ENCODE results near the gene CROCC2. TPM values are rescaled to one million over a fixed set of nuclear protein-coding genes. Genes with fewer than 3 reads are reported as not detected.

The CROCC2 gene
- total RNA-seq = 1 to 10 TPM in 1 of 5 donors, not detected in 4; 4.9 TPM
- under 1 TPM in 1 of 3 donors, not detected in 2; 0.03 TPM for polyA plus RNA-seq
- long read RNA-seq, donor 1 = 0 reads
- long read RNA-seq, donor 2 = 0 reads
- long read RNA-seq, donor 3 = 0 reads
- long read RNA-seq, donor 4 = 0 reads
- long read RNA-seq, donor 5 = 0 reads
- long read RNA-seq, donor 6 = 0 reads
- long read RNA-seq, donor 7 = 0 reads
- long read RNA-seq, donor 8 = 0 reads
- long read RNA-seq, donor 9 = 0 reads
- long read RNA-seq, donor 10 = 0 reads

DNA sequence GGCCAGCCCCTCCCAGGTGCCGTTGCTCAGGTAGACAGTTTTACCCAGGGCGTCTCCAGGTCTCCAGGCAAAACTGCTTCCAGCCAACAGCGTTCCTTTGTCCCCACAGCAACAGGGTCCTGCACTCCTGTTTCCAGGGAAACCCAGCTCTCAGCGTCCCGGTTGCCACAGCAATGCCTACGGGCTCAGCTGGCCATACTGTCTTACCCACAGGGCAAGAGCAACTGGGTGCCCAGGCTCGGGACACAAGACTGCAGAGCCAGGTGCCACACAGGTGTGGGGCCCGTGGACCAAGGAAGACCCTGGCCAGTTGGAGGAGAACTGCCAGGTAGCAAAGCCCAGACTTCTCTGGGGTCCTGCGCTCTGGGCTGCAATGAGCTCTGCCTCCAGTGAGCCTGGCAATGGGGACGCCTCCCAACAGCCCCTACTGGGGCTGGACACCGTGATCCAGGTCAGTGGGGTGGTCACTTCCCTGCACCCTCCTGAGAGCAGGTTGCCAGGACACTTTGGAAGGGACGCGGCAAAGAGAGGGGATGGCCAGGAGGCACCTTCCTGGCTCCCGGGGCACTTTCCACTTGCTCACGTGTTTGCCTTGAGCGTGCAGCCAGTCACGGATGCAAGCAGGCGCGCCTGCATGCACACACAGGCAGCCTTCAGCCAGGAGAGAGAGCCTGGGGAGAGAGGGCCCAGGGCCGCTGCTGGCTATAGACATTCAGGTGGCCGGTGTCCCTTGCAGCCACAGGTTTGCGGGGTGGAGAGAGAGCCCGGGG lies at the start of gene CROCC2:
TSS of gene CROCC2 (plus strand) at position 196 of the 770 bp plus-strand sequence. CDS start at position 374, 178 bp downstream.
- Histone ChIP-seq H3K4me1 (peaks cover 0 to 14% (median 3%) of the 10 kb centered on the region in 4 donors), H3K27ac (no peak within 1 kb of the TSS), H3K27me3 (peaks cover 0 to 35% (median 0%) of the 10 kb centered on the region in 3 donors), H3K36me3 (no peaks in the 10 kb centered on the region), H3K9me3 (no peaks in the 10 kb centered on the region), H3K4me3 (no peak within 1 kb of the TSS)
- TF ChIP-seq, protein P1, sequence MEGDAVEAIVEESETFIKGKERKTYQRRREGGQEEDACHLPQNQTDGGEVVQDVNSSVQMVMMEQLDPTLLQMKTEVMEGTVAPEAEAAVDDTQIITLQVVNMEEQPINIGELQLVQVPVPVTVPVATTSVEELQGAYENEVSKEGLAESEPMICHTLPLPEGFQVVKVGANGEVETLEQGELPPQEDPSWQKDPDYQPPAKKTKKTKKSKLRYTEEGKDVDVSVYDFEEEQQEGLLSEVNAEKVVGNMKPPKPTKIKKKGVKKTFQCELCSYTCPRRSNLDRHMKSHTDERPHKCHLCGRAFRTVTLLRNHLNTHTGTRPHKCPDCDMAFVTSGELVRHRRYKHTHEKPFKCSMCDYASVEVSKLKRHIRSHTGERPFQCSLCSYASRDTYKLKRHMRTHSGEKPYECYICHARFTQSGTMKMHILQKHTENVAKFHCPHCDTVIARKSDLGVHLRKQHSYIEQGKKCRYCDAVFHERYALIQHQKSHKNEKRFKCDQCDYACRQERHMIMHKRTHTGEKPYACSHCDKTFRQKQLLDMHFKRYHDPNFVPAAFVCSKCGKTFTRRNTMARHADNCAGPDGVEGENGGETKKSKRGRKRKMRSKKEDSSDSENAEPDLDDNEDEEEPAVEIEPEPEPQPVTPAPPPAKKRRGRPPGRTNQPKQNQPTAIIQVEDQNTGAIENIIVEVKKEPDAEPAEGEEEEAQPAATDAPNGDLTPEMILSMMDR (IDR thresholded peaks at IDR 0.05) = no peak
- no peak for TF ChIP-seq POLR2AphosphoS5 (IDR thresholded peaks at IDR 0.05)
- 37 to 56% (median 47%) methylated on average over 16 to 23 of the region's 23 CpGs for WGBS, 5 donors
- peak in 1 of 2 donors; percentile 80 for DNase-seq
- intact Hi-C loops (cut with DNase I; ENCODE audit: low total_unique reads) = no loop called here

DNA sequence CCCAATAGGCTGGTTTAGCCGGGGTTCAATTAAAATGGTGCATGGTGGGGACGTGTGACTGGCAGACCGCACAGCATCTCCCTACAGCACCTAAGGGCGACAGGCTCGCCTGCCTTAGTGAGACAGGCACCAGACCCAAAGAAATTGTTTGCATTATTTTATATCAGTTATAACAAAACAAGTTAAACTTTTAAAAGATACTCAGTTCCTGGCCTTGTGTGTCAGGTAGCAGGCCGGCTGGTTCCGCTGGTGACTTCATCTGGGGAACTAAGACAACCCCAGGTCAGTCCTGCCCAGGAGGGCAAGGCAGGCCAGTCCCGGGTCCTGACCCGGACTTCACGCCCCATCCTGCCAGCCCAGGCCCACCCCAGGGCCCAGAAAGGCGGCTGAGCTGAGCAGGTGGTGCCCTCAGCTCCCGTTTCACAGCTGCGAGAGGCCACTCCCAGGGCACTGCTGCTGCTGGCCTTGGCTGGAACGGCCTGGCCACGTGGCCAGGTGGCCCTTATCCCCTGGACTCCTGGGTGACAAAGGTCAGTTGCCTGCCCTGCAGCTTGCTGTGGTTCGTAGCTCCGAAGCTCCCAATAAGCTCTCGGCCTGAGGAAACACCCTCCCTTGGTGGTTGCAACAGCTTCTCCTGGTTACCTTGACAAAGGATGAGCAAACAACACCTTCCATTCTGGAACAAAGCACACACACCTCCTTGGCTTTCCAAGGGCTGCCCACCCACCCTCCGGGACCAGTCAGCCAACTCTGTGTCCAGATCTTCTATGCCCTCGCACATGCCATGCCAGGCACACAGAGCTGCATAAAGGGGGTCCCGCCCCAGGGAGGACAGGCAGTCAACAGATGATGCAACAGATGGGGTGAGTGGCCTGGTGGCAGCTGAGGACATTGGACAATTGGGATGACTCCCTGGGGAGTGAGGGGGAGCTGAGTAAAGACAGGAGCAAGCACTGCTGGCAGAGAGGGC lies 48.8 kb upstream of the CROCC2 start:
- Histone ChIP-seq H3K27ac (no peak overlapping the region), H3K27me3 (peaks cover 0 to 4% (median 0%) of the 10 kb centered on the region in 3 donors), H3K4me1 (peaks cover 0 to 15% (median 5%) of the 10 kb centered on the region in 4 donors), H3K9me3 (peaks cover 0 to 11% (median 8%) of the 10 kb centered on the region in 4 donors), H3K36me3 (no peaks in the 10 kb centered on the region), H3K4me3 (no peak overlapping the region)
- DNase-seq = peak; percentile 26 to 63
- WGBS, 5 donors = 46 to 78% (median 57%) methylated on average over 12 to 21 of the region's 21 CpGs
- no peak for TF ChIP-seq EP300 (IDR thresholded peaks at IDR 0.05)
- TF ChIP-seq POLR2A (IDR thresholded peaks at IDR 0.05) = no peak
- TF ChIP-seq POLR2AphosphoS5 (IDR thresholded peaks at IDR 0.05) = no peak
- TF ChIP-seq, protein P1 (IDR thresholded peaks at IDR 0.05) = no peak
- intact Hi-C loops (cut with DNase I; ENCODE audit: low total_unique reads) = no loop called here

- TF ChIP-seq POLR2A (IDR thresholded peaks at IDR 0.05) (no peak), EP300 (IDR thresholded peaks at IDR 0.05) (no peak), POLR2AphosphoS5 (IDR thresholded peaks at IDR 0.05) (no peak)
- TF ChIP-seq, protein P1 (IDR thresholded peaks at IDR 0.05) = no peak
- Histone ChIP-seq H3K27me3 (peaks cover 0 to 4% (median 0%) of the 10 kb centered on the region in 3 donors), H3K36me3 (no peaks in the 10 kb centered on the region), H3K4me3 (no peak overlapping the region), H3K9me3 (peaks cover 0 to 11% (median 8%) of the 10 kb centered on the region in 4 donors), H3K27ac (no peak overlapping the region), H3K4me1 (peaks cover 0 to 15% (median 5%) of the 10 kb centered on the region in 4 donors)
- 88 to 93% (median 91%) methylated on average over 13 of the region's 13 CpGs for WGBS, 5 donors
- intact Hi-C loops (cut with DNase I; ENCODE audit: low total_unique reads) = no loop called here
- no peak for DNase-seq
These were observed 47.8 kb upstream of the CROCC2 start for GRCh38 chr2:240858321-240858720.

GRCh38 chr2:240858871-240859270 lies 47.3 kb upstream of the CROCC2 start:
- intact Hi-C loops (cut with DNase I; ENCODE audit: low total_unique reads) = no loop called here
- 86 to 94% (median 91%) methylated on average over 10 of the region's 10 CpGs for WGBS, 5 donors
- H3K9me3 ChIP-seq = peaks cover 0 to 11% (median 8%) of the 10 kb centered on the region in 4 donors
- no peaks in the 10 kb centered on the region for H3K36me3 ChIP-seq
- H3K4me3 ChIP-seq = no peak overlapping the region
- peaks cover 0 to 4% (median 0%) of the 10 kb centered on the region in 3 donors for H3K27me3 ChIP-seq
- H3K4me1 ChIP-seq = peaks cover 0 to 15% (median 5%) of the 10 kb centered on the region in 4 donors
- no peak for TF ChIP-seq EP300 (IDR thresholded peaks at IDR 0.05)
- TF ChIP-seq, protein P1 (IDR thresholded peaks at IDR 0.05) = no peak
- no peak for TF ChIP-seq POLR2AphosphoS5 (IDR thresholded peaks at IDR 0.05)
- no peak for TF ChIP-seq POLR2A (IDR thresholded peaks at IDR 0.05)
- no peak for DNase-seq
- no peak overlapping the region for H3K27ac ChIP-seq
